ENCODE data around the gene ITGB4. TPM values are rescaled to one million over a fixed set of nuclear protein-coding genes. Genes with fewer than 3 reads are reported as not detected.

Gene ITGB4
- polyA plus RNA-seq, 4 donors: 37.4 to 288 (median 155) TPM

GRCh38 chr17:75693500-75694481 lies 27.5 kb upstream of the ITGB4 start:
- H3K4me1 ChIP-seq (ENCODE audit: control insufficient read depth in 3 of 3, insufficient read depth in 2 of 3, low read depth in 1 of 3, low read length in 2 of 3): peaks cover 5 to 41% (median 7%) of the 10 kb centered on the region in 3 donors
- peak in 1 of 2 donors; percentile 54 for DNase-seq
- 43 to 62% (median 57%) methylated on average over 19 of the region's 19 CpGs for WGBS, 3 donors
- H3K36me3 ChIP-seq (ENCODE audit: control insufficient read depth in 3 of 3, insufficient read depth in 2 of 3, low read depth in 1 of 3, low read length in 3 of 3): peaks cover 2 to 89% (median 4%) of the 10 kb centered on the region in 3 donors
- H3K4me3 ChIP-seq (ENCODE audit: low read depth in 1 of 3, low read length in 3 of 3): no peak overlapping the region
- H3K27me3 ChIP-seq (ENCODE audit: control insufficient read depth in 3 of 3, insufficient read depth in 3 of 3, low read length in 3 of 3): no peaks in the 10 kb centered on the region
- peaks cover 0 to 12% of the 10 kb centered on the region in 2 donors for H3K9me3 ChIP-seq (ENCODE audit: control insufficient read depth in 2 of 2, insufficient read depth in 1 of 2, low read depth in 1 of 2, low read length in 1 of 2)
- H3K27ac ChIP-seq (ENCODE audit: low read depth in 1 of 3, low read length in 2 of 3): peak overlapping the region in 1 of 3 donors; percentile 62
- no peak for FAIRE-seq

GRCh38 chr17:75694536-75694935 lies 26.7 kb upstream of the ITGB4 start:
- no peaks in the 10 kb centered on the region for H3K27me3 ChIP-seq (ENCODE audit: control insufficient read depth in 3 of 3, insufficient read depth in 3 of 3, low read length in 3 of 3)
- FAIRE-seq (no peak), DNase-seq (no peak)
- H3K36me3 ChIP-seq (ENCODE audit: control insufficient read depth in 3 of 3, insufficient read depth in 2 of 3, low read depth in 1 of 3, low read length in 3 of 3): peaks cover 2 to 89% (median 4%) of the 10 kb centered on the region in 3 donors
- peaks cover 7 to 48% (median 9%) of the 10 kb centered on the region in 3 donors for H3K4me1 ChIP-seq (ENCODE audit: control insufficient read depth in 3 of 3, insufficient read depth in 2 of 3, low read depth in 1 of 3, low read length in 2 of 3)
- peak overlapping the region in 1 of 3 donors; percentile 62 for H3K27ac ChIP-seq (ENCODE audit: low read depth in 1 of 3, low read length in 2 of 3)
- 35 to 58% (median 48%) methylated on average over 14 of the region's 14 CpGs for whole genome bisulfite sequencing, 3 donors
- H3K9me3 ChIP-seq (ENCODE audit: control insufficient read depth in 2 of 2, insufficient read depth in 1 of 2, low read depth in 1 of 2, low read length in 1 of 2): peaks cover 0 to 17% of the 10 kb centered on the region in 2 donors
- H3K4me3 ChIP-seq (ENCODE audit: low read depth in 1 of 3, low read length in 3 of 3): no peak overlapping the region

GRCh38 chr17:75695141-75695829 lies 26.0 kb upstream of the ITGB4 start:
- H3K4me3 ChIP-seq (ENCODE audit: low read depth in 1 of 3, low read length in 3 of 3): no peak overlapping the region
- peak in 1 of 2 donors; percentile 34 for DNase-seq

GRCh38 chr17:75695830-75696271 lies 25.4 kb upstream of the ITGB4 start:
- Histone ChIP-seq H3K4me1 (ENCODE audit: control insufficient read depth in 3 of 3, insufficient read depth in 2 of 3, low read depth in 1 of 3, low read length in 2 of 3) (peaks cover 3 to 59% (median 8%) of the 10 kb centered on the region in 3 donors), H3K36me3 (ENCODE audit: control insufficient read depth in 3 of 3, insufficient read depth in 2 of 3, low read depth in 1 of 3, low read length in 3 of 3) (peaks cover 2 to 93% (median 6%) of the 10 kb centered on the region in 3 donors), H3K27ac (ENCODE audit: low read depth in 1 of 3, low read length in 2 of 3) (peak overlapping the region in 2 of 3 donors; percentile 85 to 92), H3K9me3 (ENCODE audit: control insufficient read depth in 2 of 2, insufficient read depth in 1 of 2, low read depth in 1 of 2, low read length in 1 of 2) (peaks cover 0 to 17% of the 10 kb centered on the region in 2 donors), H3K4me3 (ENCODE audit: low read depth in 1 of 3, low read length in 3 of 3) (no peak overlapping the region), H3K27me3 (ENCODE audit: control insufficient read depth in 3 of 3, insufficient read depth in 3 of 3, low read length in 3 of 3) (no peaks in the 10 kb centered on the region)
- DNase-seq (peak in 1 of 2 donors; percentile 93), FAIRE-seq (no peak)
- WGBS, 3 donors: 29 to 64% (median 47%) methylated on average over 12 of the region's 12 CpGs

More at GRCh38 chr17:75695141-75695829, 26.0 kb upstream of the ITGB4 start:
- no peak for FAIRE-seq
- peaks cover 2 to 93% (median 4%) of the 10 kb centered on the region in 3 donors for H3K36me3 ChIP-seq (ENCODE audit: control insufficient read depth in 3 of 3, insufficient read depth in 2 of 3, low read depth in 1 of 3, low read length in 3 of 3)
- no peaks in the 10 kb centered on the region for H3K27me3 ChIP-seq (ENCODE audit: control insufficient read depth in 3 of 3, insufficient read depth in 3 of 3, low read length in 3 of 3)
- peak overlapping the region in 2 of 3 donors; percentile 85 to 92 for H3K27ac ChIP-seq (ENCODE audit: low read depth in 1 of 3, low read length in 2 of 3)
- 42 to 70% (median 61%) methylated on average over 7 of the region's 7 CpGs for WGBS, 3 donors
- peaks cover 7 to 54% (median 9%) of the 10 kb centered on the region in 3 donors for H3K4me1 ChIP-seq (ENCODE audit: control insufficient read depth in 3 of 3, insufficient read depth in 2 of 3, low read depth in 1 of 3, low read length in 2 of 3)
- peaks cover 0 to 17% of the 10 kb centered on the region in 2 donors for H3K9me3 ChIP-seq (ENCODE audit: control insufficient read depth in 2 of 2, insufficient read depth in 1 of 2, low read depth in 1 of 2, low read length in 1 of 2)

- Histone ChIP-seq H3K27me3 (ENCODE audit: control insufficient read depth in 3 of 3, insufficient read depth in 3 of 3, low read length in 3 of 3) (no peaks in the 10 kb centered on the region), H3K9me3 (ENCODE audit: control insufficient read depth in 2 of 2, insufficient read depth in 1 of 2, low read depth in 1 of 2, low read length in 1 of 2) (peaks cover 0 to 17% of the 10 kb centered on the region in 2 donors), H3K4me3 (ENCODE audit: low read depth in 1 of 3, low read length in 3 of 3) (no peak overlapping the region), H3K4me1 (ENCODE audit: control insufficient read depth in 3 of 3, insufficient read depth in 2 of 3, low read depth in 1 of 3, low read length in 2 of 3) (peaks cover 3 to 59% (median 11%) of the 10 kb centered on the region in 3 donors), H3K36me3 (ENCODE audit: control insufficient read depth in 3 of 3, insufficient read depth in 2 of 3, low read depth in 1 of 3, low read length in 3 of 3) (peaks cover 4 to 95% (median 9%) of the 10 kb centered on the region in 3 donors), H3K27ac (ENCODE audit: low read depth in 1 of 3, low read length in 2 of 3) (peak overlapping the region; percentile 89 to 99 (median 98))
- DNase-seq: peak; percentile 73 to 80
- no peak for FAIRE-seq
- WGBS, 3 donors: 21 to 58% (median 34%) methylated on average over 10 of the region's 10 CpGs
Observed at GRCh38 chr17:75697651-75698291, 23.5 kb upstream of the ITGB4 start.

- DNase-seq: peak in 1 of 2 donors; percentile 66
- no peaks in the 10 kb centered on the region for H3K27me3 ChIP-seq (ENCODE audit: control insufficient read depth in 3 of 3, insufficient read depth in 3 of 3, low read length in 3 of 3)
- 48 to 78% (median 59%) methylated on average over 3 of the region's 3 CpGs for WGBS, 3 donors
Observed at GRCh38 chr17:75698659-75699058, 22.6 kb upstream of the ITGB4 start.

GRCh38 chr17:75701288-75701687 lies 20.0 kb upstream of the ITGB4 start:
- H3K4me3 ChIP-seq (ENCODE audit: low read depth in 1 of 3, low read length in 3 of 3): no peak overlapping the region
- FAIRE-seq (no peak), DNase-seq (no peak)
- peaks cover 7 to 97% (median 25%) of the 10 kb centered on the region in 3 donors for H3K36me3 ChIP-seq (ENCODE audit: control insufficient read depth in 3 of 3, insufficient read depth in 2 of 3, low read depth in 1 of 3, low read length in 3 of 3)
- peaks cover 3 to 49% (median 8%) of the 10 kb centered on the region in 3 donors for H3K4me1 ChIP-seq (ENCODE audit: control insufficient read depth in 3 of 3, insufficient read depth in 2 of 3, low read depth in 1 of 3, low read length in 2 of 3)
- WGBS, 3 donors: 88 to 94% (median 90%) methylated on average over 10 of the region's 10 CpGs
- H3K27ac ChIP-seq (ENCODE audit: low read depth in 1 of 3, low read length in 2 of 3): peak overlapping the region; percentile 85 to 99 (median 98)
- peaks cover 0 to 17% of the 10 kb centered on the region in 2 donors for H3K9me3 ChIP-seq (ENCODE audit: control insufficient read depth in 2 of 2, insufficient read depth in 1 of 2, low read depth in 1 of 2, low read length in 1 of 2)
- H3K27me3 ChIP-seq (ENCODE audit: control insufficient read depth in 3 of 3, insufficient read depth in 3 of 3, low read length in 3 of 3): no peaks in the 10 kb centered on the region

More at GRCh38 chr17:75698659-75699058, 22.6 kb upstream of the ITGB4 start:
- Histone ChIP-seq H3K27ac (ENCODE audit: low read depth in 1 of 3, low read length in 2 of 3) (peak overlapping the region; percentile 89 to 99 (median 98)), H3K36me3 (ENCODE audit: control insufficient read depth in 3 of 3, insufficient read depth in 2 of 3, low read depth in 1 of 3, low read length in 3 of 3) (peaks cover 4 to 95% (median 16%) of the 10 kb centered on the region in 3 donors), H3K4me3 (ENCODE audit: low read depth in 1 of 3, low read length in 3 of 3) (no peak overlapping the region), H3K4me1 (ENCODE audit: control insufficient read depth in 3 of 3, insufficient read depth in 2 of 3, low read depth in 1 of 3, low read length in 2 of 3) (peaks cover 3 to 59% (median 11%) of the 10 kb centered on the region in 3 donors), H3K9me3 (ENCODE audit: control insufficient read depth in 2 of 2, insufficient read depth in 1 of 2, low read depth in 1 of 2, low read length in 1 of 2) (peaks cover 0 to 17% of the 10 kb centered on the region in 2 donors)
- no peak for FAIRE-seq
